ENCODE measurements around the gene ABCA6. TPM values are rescaled to one million over a fixed set of nuclear protein-coding genes. Genes with fewer than 3 reads are reported as not detected.

The ABCA6 gene
- total and polyA plus RNA-seq, 2 experiments from 2014 or later = 2.8 to 6.4 TPM

- TF ChIP-seq EZH2 (IDR thresholded peaks at IDR 0.05; ENCODE audit: insufficient read depth, poor library complexity, severe bottlenecking) (no peak), EZH2phosphoT487 (IDR thresholded peaks at IDR 0.05; ENCODE audit: insufficient read depth, low read depth) (no peak)
- H3K9ac ChIP-seq = no peak overlapping the region
- H3K4me1 ChIP-seq (ENCODE audit: insufficient read depth) = no peaks in the 10 kb centered on the region
- no peaks in the 10 kb centered on the region for H3K9me2 ChIP-seq (ENCODE audit: insufficient read depth)
- no peaks in the 10 kb centered on the region for H3F3A ChIP-seq (ENCODE audit: insufficient read depth)
- no peak overlapping the region for H3K4me3 ChIP-seq
- H3K9me3 ChIP-seq (ENCODE audit: low read depth) = no peaks in the 10 kb centered on the region
- in situ Hi-C loops (cut with MboI) = no loop called here
- H3K4me2 ChIP-seq (ENCODE audit: unreplicated experiment) = peak overlapping the region; percentile 5
- H3K79me2 ChIP-seq (ENCODE audit: insufficient read depth) = no peaks in the 10 kb centered on the region
- peak overlapping the region; percentile 4; the same call in 1 of the 2 replicates for H2AFZ ChIP-seq
- H3K27me3 ChIP-seq (replicated peaks; ENCODE audit: insufficient read depth) = no peaks in the 10 kb centered on the region
- no peak for DNase-seq
- no peak overlapping the region for H3K27ac ChIP-seq
- no peaks in the 10 kb centered on the region for H3K36me3 ChIP-seq (ENCODE audit: low read depth)
- WGBS, 2 experiments (ENCODE audit: low coverage in 1 of 2, low lambda C conversion rate in 2 of 2, missing lambda C conversion rate in 2 of 2) = 24 to 33% methylated on average over 2 of the region's 2 CpGs
- H4K20me1 ChIP-seq (ENCODE audit: insufficient read depth) = no peaks in the 10 kb centered on the region
These were observed 23.6 kb downstream of the ABCA6 start for GRCh38 chr17:69117855-69118784.

- Histone ChIP-seq H3K27ac (no peak overlapping the region), H3K36me3 (ENCODE audit: low read depth) (no peaks in the 10 kb centered on the region), H3K9ac (no peak overlapping the region), H3K4me1 (ENCODE audit: insufficient read depth) (no peaks in the 10 kb centered on the region), H3K79me2 (ENCODE audit: insufficient read depth) (no peaks in the 10 kb centered on the region), H3K9me2 (ENCODE audit: insufficient read depth) (no peaks in the 10 kb centered on the region), H3K4me3 (no peak overlapping the region), H2AFZ (no peak overlapping the region), H4K20me1 (ENCODE audit: insufficient read depth) (no peaks in the 10 kb centered on the region), H3K27me3 (replicated peaks; ENCODE audit: insufficient read depth) (no peaks in the 10 kb centered on the region), H3F3A (ENCODE audit: insufficient read depth) (no peaks in the 10 kb centered on the region), H3K4me2 (ENCODE audit: unreplicated experiment) (no peak overlapping the region), H3K9me3 (ENCODE audit: low read depth) (no peaks in the 10 kb centered on the region)
- 54 to 62% methylated on average over 1 of the region's 1 CpG for WGBS, 2 experiments (ENCODE audit: low coverage in 1 of 2, low lambda C conversion rate in 2 of 2, missing lambda C conversion rate in 2 of 2)
- in situ Hi-C loops (cut with MboI) = no loop called here
- TF ChIP-seq EZH2 (IDR thresholded peaks at IDR 0.05; ENCODE audit: insufficient read depth, poor library complexity, severe bottlenecking) (no peak), EZH2phosphoT487 (IDR thresholded peaks at IDR 0.05; ENCODE audit: insufficient read depth, low read depth) (no peak)
- no peak for DNase-seq
These were observed 29.9 kb downstream of the ABCA6 start for GRCh38 chr17:69111794-69112193.

DNA sequence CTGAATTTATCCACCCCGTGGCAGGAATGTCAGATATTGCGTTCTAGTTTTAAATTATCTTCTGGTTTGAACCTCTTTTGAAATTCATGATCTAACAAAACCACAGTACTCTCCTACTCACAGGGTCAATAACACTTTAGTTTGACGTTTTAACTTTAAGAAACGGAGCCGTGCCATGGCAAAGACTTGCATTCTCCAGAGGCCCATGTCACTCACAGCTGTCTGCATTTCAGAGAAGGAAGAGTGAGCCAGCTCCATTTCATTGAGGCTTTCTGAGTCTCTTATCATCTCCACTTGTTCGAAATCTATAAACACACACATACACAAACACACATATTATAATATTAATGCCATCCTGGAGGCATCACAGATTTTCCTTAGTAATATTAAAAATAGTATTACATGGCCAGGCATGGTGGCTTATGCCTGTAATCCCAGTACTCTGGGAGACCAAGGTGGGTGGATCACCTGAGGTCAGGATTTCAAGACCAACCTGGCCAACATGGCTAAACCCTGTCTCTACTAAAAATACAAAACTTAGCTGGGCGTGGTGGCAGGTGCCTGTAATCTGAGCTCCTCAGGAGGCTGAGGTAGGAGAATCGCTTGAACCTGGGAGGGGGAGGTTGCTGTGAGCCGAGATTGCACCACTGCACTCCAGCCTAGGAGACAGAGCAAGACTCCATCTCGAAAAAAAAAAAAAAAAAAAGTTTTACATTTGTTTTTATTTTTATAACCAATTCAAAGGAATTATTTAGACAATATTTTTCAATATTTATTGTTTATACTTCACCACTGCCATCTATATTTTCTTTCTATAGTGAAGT lies 35.6 kb downstream of the ABCA6 start:
- H3K4me2 ChIP-seq (ENCODE audit: unreplicated experiment) = no peak overlapping the region
- no peak overlapping the region for H3K27ac ChIP-seq
- H3K27me3 ChIP-seq (replicated peaks; ENCODE audit: insufficient read depth) = no peaks in the 10 kb centered on the region
- no peaks in the 10 kb centered on the region for H3K9me2 ChIP-seq (ENCODE audit: insufficient read depth)
- no peaks in the 10 kb centered on the region for H3K9me3 ChIP-seq (ENCODE audit: low read depth)
- no peak for DNase-seq
- H3K4me1 ChIP-seq (ENCODE audit: insufficient read depth) = no peaks in the 10 kb centered on the region
- no peaks in the 10 kb centered on the region for H3K36me3 ChIP-seq (ENCODE audit: low read depth)
- 67 to 72% methylated on average over 10 of the region's 10 CpGs for WGBS, 2 experiments (ENCODE audit: low coverage in 1 of 2, low lambda C conversion rate in 2 of 2, missing lambda C conversion rate in 2 of 2)
- H3K9ac ChIP-seq = no peak overlapping the region
- H3K79me2 ChIP-seq (ENCODE audit: insufficient read depth) = no peaks in the 10 kb centered on the region
- in situ Hi-C loops (cut with MboI) = no loop called here
- no peaks in the 10 kb centered on the region for H4K20me1 ChIP-seq (ENCODE audit: insufficient read depth)
- no peak for TF ChIP-seq EZH2 (IDR thresholded peaks at IDR 0.05; ENCODE audit: insufficient read depth, poor library complexity, severe bottlenecking)
- TF ChIP-seq EZH2phosphoT487 (IDR thresholded peaks at IDR 0.05; ENCODE audit: insufficient read depth, low read depth) = no peak
- H3F3A ChIP-seq (ENCODE audit: insufficient read depth) = no peaks in the 10 kb centered on the region
- no peak overlapping the region for H3K4me3 ChIP-seq
- H2AFZ ChIP-seq = no peak overlapping the region

GRCh38 chr17:69103557-69104233 lies 38.0 kb downstream of the ABCA6 start:
- Histone ChIP-seq H3K4me3 (no peak overlapping the region), H3K36me3 (ENCODE audit: low read depth) (no peaks in the 10 kb centered on the region), H3K9me2 (ENCODE audit: insufficient read depth) (no peaks in the 10 kb centered on the region), H3K4me1 (ENCODE audit: insufficient read depth) (no peaks in the 10 kb centered on the region), H3F3A (ENCODE audit: insufficient read depth) (no peaks in the 10 kb centered on the region), H2AFZ (no peak overlapping the region), H3K9me3 (ENCODE audit: low read depth) (no peaks in the 10 kb centered on the region), H3K27ac (no peak overlapping the region), H3K27me3 (replicated peaks; ENCODE audit: insufficient read depth) (no peaks in the 10 kb centered on the region), H4K20me1 (ENCODE audit: insufficient read depth) (no peaks in the 10 kb centered on the region), H3K4me2 (ENCODE audit: unreplicated experiment) (no peak overlapping the region), H3K79me2 (ENCODE audit: insufficient read depth) (no peaks in the 10 kb centered on the region), H3K9ac (no peak overlapping the region)
- DNase-seq = no peak
- in situ Hi-C loops (cut with MboI) = no loop called here
- TF ChIP-seq EZH2 (IDR thresholded peaks at IDR 0.05; ENCODE audit: insufficient read depth, poor library complexity, severe bottlenecking) (no peak), EZH2phosphoT487 (IDR thresholded peaks at IDR 0.05; ENCODE audit: insufficient read depth, low read depth) (no peak)
- 71 to 72% methylated on average over 9 of the region's 9 CpGs for WGBS, 2 experiments (ENCODE audit: low coverage in 1 of 2, low lambda C conversion rate in 2 of 2, missing lambda C conversion rate in 2 of 2)

All from GM23248 (cell line).